ENCODE data around the gene C5.

DNA sequence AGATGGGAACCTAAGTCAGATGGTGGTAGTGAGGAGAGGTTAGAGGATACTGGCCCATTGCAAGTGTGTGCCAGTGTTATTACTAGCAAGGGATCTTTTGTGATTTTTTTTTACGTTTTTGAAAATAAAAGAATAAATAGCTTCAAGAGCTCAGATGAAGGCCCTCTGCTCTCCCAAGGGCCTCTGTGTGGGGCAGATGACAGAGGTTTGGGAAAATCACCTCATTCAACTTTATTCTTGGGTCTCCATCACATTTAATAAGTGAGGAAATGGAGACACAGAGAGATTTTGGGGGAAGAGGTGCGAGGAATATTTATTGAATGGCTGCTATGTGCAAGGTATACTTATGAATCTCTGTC, 113.3 kb downstream of the C5 start:
- TF ChIP-seq, protein P1, sequence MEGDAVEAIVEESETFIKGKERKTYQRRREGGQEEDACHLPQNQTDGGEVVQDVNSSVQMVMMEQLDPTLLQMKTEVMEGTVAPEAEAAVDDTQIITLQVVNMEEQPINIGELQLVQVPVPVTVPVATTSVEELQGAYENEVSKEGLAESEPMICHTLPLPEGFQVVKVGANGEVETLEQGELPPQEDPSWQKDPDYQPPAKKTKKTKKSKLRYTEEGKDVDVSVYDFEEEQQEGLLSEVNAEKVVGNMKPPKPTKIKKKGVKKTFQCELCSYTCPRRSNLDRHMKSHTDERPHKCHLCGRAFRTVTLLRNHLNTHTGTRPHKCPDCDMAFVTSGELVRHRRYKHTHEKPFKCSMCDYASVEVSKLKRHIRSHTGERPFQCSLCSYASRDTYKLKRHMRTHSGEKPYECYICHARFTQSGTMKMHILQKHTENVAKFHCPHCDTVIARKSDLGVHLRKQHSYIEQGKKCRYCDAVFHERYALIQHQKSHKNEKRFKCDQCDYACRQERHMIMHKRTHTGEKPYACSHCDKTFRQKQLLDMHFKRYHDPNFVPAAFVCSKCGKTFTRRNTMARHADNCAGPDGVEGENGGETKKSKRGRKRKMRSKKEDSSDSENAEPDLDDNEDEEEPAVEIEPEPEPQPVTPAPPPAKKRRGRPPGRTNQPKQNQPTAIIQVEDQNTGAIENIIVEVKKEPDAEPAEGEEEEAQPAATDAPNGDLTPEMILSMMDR (IDR thresholded peaks at IDR 0.05) = no peak
- no peak for TF ChIP-seq EZH2 (IDR thresholded peaks at IDR 0.05)
